PC-3 (cell line): ENCODE measurements around the gene SOX6. TPM values are rescaled to one million over a fixed set of nuclear protein-coding genes. Genes with fewer than 3 reads are reported as not detected.

Experiments used
- ATAC-seq: fragments of 200-7000 bp; cut with Tn5 transposase; 2 replicates; pipeline ENCODE4 v1.9.1; 2020; ENCODE audit warnings: mild to moderate bottlenecking, moderate library complexity
- BruUV-seq: library from RNA; stranded (reverse); fragments of 400-500 nt; replicated peaks from 2 replicates; lab custom pipeline; 2021; lab: Mats Ljungman, UMichigan
- CTCF ChIA-PET: fragments of 300-600 bp; sonication (Branson Sonifier 250); formaldehyde crosslinking; loops from one replicate; lab custom pipeline; 2022; ENCODE audit warnings: antibody characterized with exemption; lab: Charles Lee
- POLR2A ChIA-PET: fragments of 300-600 bp; sonication (Branson Sonifier 250); formaldehyde crosslinking; loops from one replicate; lab custom pipeline; 2022; ENCODE audit warnings: antibody characterized with exemption; ENCODE audit not compliant: unreplicated experiment; lab: Charles Lee
- DNase-seq: peaks from one replicate; pipeline ENCODE4 v3.0.0-alpha.2; 2015
- H2AFZ ChIP-seq: fragments of 300-600 bp; sonication (generic); 2 replicates; pipeline ENCODE4 v1.6.0; 2016; ENCODE audit warnings: antibody characterized with exemption, low read length
- H3F3A ChIP-seq: fragments of 300-600 bp; sonication (generic); one replicate; pipeline ENCODE4 v1.6.0; 2017; ENCODE audit warnings: antibody characterized with exemption, low read length, control low read depth, mild to moderate bottlenecking; ENCODE audit not compliant: unreplicated experiment
- H3K27ac ChIP-seq: fragments of 300-600 bp; sonication (generic); 2 replicates; pipeline ENCODE4 v1.5.1; 2016; ENCODE audit warnings: mild to moderate bottlenecking, low read length
- H3K27me3 ChIP-seq: fragments of 300-600 bp; sonication (generic); 2 replicates; pipeline ENCODE4 v1.6.1; 2016; ENCODE audit warnings: low read length, mixed read lengths
- H3K36me3 ChIP-seq: fragments of 300-600 bp; sonication (generic); 2 replicates; pipeline ENCODE4 v1.6.1; 2016; ENCODE audit warnings: low read depth, mixed run types, low read length, mixed read lengths
- H3K4me1 ChIP-seq: fragments of 300-600 bp; sonication (generic); 2 replicates; pipeline ENCODE4 v1.5.1; 2016; ENCODE audit warnings: low read length; ENCODE audit not compliant: insufficient read depth
- H3K4me2 ChIP-seq: fragments of 300-600 bp; sonication (generic); 2 replicates; pipeline ENCODE4 v1.6.0; 2016; ENCODE audit warnings: low read length
- H3K4me3 ChIP-seq: fragments of 300-600 bp; sonication (generic); 2 replicates; pipeline ENCODE4 v1.5.1; 2016; ENCODE audit warnings: mild to moderate bottlenecking, low read length, mixed read lengths
- H3K79me2 ChIP-seq: fragments of 300-600 bp; sonication (generic); 2 replicates; pipeline ENCODE4 v1.6.1; 2017; ENCODE audit warnings: low read length, mixed read lengths
- H3K9ac ChIP-seq: fragments of 300-600 bp; sonication (generic); 2 replicates; pipeline ENCODE4 v1.6.0; 2016; ENCODE audit warnings: mild to moderate bottlenecking, low read length
- H3K9me2 ChIP-seq: fragments of 300-600 bp; sonication (generic); replicated peaks from 2 replicates; pipeline ENCODE4 v1.6.1; 2016; ENCODE audit warnings: mixed run types, low read length, mixed read lengths
- H3K9me3 ChIP-seq: fragments of 300-600 bp; sonication (generic); 2 replicates; pipeline ENCODE4 v1.6.1; 2016; ENCODE audit warnings: low read length, mixed read lengths
- H4K20me1 ChIP-seq: fragments of 300-600 bp; sonication (generic); 2 replicates; pipeline ENCODE4 v1.6.1; 2016; ENCODE audit warnings: low read length, mixed read lengths
- CTCF ChIP-seq: fragments of 300-600 bp; sonication (generic); conservative IDR thresholded peaks from 2 replicates; pipeline ENCODE4 v1.5.1; 2017; ENCODE audit warnings: antibody characterized with exemption, low read depth, mild to moderate bottlenecking, low read length
- EZH2 ChIP-seq: fragments of 300-600 bp; sonication (generic); IDR thresholded peaks from one replicate; pipeline ENCODE4 v1.6.1; 2017; ENCODE audit warnings: antibody characterized with exemption, mild to moderate bottlenecking, low read length; ENCODE audit not compliant: unreplicated experiment
- EZH2phosphoT487 ChIP-seq: fragments of 300-600 bp; sonication (generic); IDR thresholded peaks from 2 replicates; pipeline ENCODE4 v1.6.1; 2018; ENCODE audit warnings: mild to moderate bottlenecking, antibody characterized with exemption, low read length, borderline replicate concordance
- intact Hi-C: fragments of 100-400 bp; cut with micrococcal nuclease; formaldehyde crosslinking; loops from 2 replicates; pipeline ENCODE4 v1.9.0; 2023
- total RNA-seq: library from RNA; depleted of rRNA; stranded (reverse); fragments of >200 nt; gene quantifications from 2 replicates; pipeline ENCODE4 v1.2.3, GENCODE V29; 2014

The SOX6 gene
- total RNA-seq, 1 experiment from 2014 or later, result not detected

- no peak for TF ChIP-seq CTCF
- TF ChIP-seq EZH2phosphoT487, result no peak
- TF ChIP-seq EZH2, result no peak
- Histone ChIP-seq H3K36me3 (no peaks in the 10 kb centered on the region), H3K9me3 (no peaks in the 10 kb centered on the region), H4K20me1 (no peaks in the 10 kb centered on the region), H3K9ac (no peak overlapping the region), H3K4me3 (no peak overlapping the region), H3K79me2 (no peaks in the 10 kb centered on the region), H2AFZ (no peak overlapping the region), H3K4me2 (no peak overlapping the region), H3K27me3 (no peaks in the 10 kb centered on the region), H3K9me2 (no peaks in the 10 kb centered on the region), H3K27ac (no peak overlapping the region), H3F3A (no peaks in the 10 kb centered on the region), H3K4me1 (no peaks in the 10 kb centered on the region)
- no TSS peak for BruUV-seq
- CTCF ChIA-PET, result no interaction called here
- POLR2A ChIA-PET, result no interaction called here
- ATAC-seq, result no peak
- DNase-seq, result no peak
- intact Hi-C loops, result no loop called here
Observed at GRCh38 chr11:15920856-15921629, 435.3 kb downstream of the SOX6 start.

GRCh38 chr11:15918674-15919073 lies 437.7 kb downstream of the SOX6 start:
- no peak overlapping the region for H3K4me2 ChIP-seq
- no peaks in the 10 kb centered on the region for H3F3A ChIP-seq
- H3K4me3 ChIP-seq, result no peak overlapping the region
- POLR2A ChIA-PET, result no interaction called here
- TF ChIP-seq EZH2phosphoT487, result no peak
- TF ChIP-seq CTCF, result no peak
- TF ChIP-seq EZH2, result no peak
- H3K79me2 ChIP-seq, result no peaks in the 10 kb centered on the region
- no peak overlapping the region for H3K9ac ChIP-seq
- no peak for DNase-seq
- no peaks in the 10 kb centered on the region for H3K4me1 ChIP-seq
- no peaks in the 10 kb centered on the region for H3K27me3 ChIP-seq
- no TSS peak for BruUV-seq
- CTCF ChIA-PET, result no interaction called here
- ATAC-seq, result no peak
- no peaks in the 10 kb centered on the region for H3K36me3 ChIP-seq
- no peak overlapping the region for H2AFZ ChIP-seq
- H3K27ac ChIP-seq, result no peak overlapping the region
- no peaks in the 10 kb centered on the region for H3K9me3 ChIP-seq
- no peaks in the 10 kb centered on the region for H4K20me1 ChIP-seq
- intact Hi-C loops, result no loop called here
- no peaks in the 10 kb centered on the region for H3K9me2 ChIP-seq

- DNase-seq (no peak), ATAC-seq (no peak)
- Histone ChIP-seq H3K9me2 (no peaks in the 10 kb centered on the region), H3K36me3 (no peaks in the 10 kb centered on the region), H3K9me3 (no peaks in the 10 kb centered on the region), H3K27me3 (no peaks in the 10 kb centered on the region), H2AFZ (no peak overlapping the region), H3K79me2 (no peaks in the 10 kb centered on the region), H3K9ac (no peak overlapping the region), H3F3A (no peaks in the 10 kb centered on the region), H4K20me1 (no peaks in the 10 kb centered on the region), H3K27ac (no peak overlapping the region), H3K4me2 (no peak overlapping the region), H3K4me1 (no peaks in the 10 kb centered on the region), H3K4me3 (no peak overlapping the region)
- POLR2A ChIA-PET, result no interaction called here
- BruUV-seq, result no TSS peak
- no peak for TF ChIP-seq CTCF
- no peak for TF ChIP-seq EZH2
- no peak for TF ChIP-seq EZH2phosphoT487
- intact Hi-C loops, result no loop called here
- CTCF ChIA-PET, result no interaction called here
Observed at GRCh38 chr11:15918212-15918611, 438.1 kb downstream of the SOX6 start.
